Spinal cord (tissue), 10 donors: Measurements from ENCODE around the gene LRRC4C. TPM values are rescaled to one million over a fixed set of nuclear protein-coding genes. Genes with fewer than 3 reads are reported as not detected.
A peak's percentile ranks its signal among the peaks of the same experiment; 100 is the strongest.

Experiments used
- DNase-seq, 6 donors: peaks; one replicate each; pipeline versions ENCODE4 v3.0.0 to v3.0.0-alpha.2; 2013 to 2015; ENCODE audit warnings: low spot score in 6 of 6, low read depth in 4 of 6
- H3K27ac ChIP-seq: one replicate; pipeline ENCODE4 v1.5.1; 2013; ENCODE audit warnings: low read depth, low read length, control low read depth
- H3K27me3 ChIP-seq: one replicate; pipeline ENCODE4 v1.6.1; 2013; ENCODE audit warnings: low read length; ENCODE audit not compliant: control insufficient read depth, insufficient read depth
- H3K36me3 ChIP-seq: one replicate; pipeline ENCODE4 v1.6.1; 2013; ENCODE audit warnings: low read length; ENCODE audit not compliant: control insufficient read depth, insufficient read depth
- H3K4me1 ChIP-seq: one replicate; pipeline ENCODE4 v1.6.1; 2013; ENCODE audit warnings: low read length; ENCODE audit not compliant: control insufficient read depth, insufficient read depth
- H3K4me3 ChIP-seq: one replicate; pipeline ENCODE4 v1.5.1; 2013; ENCODE audit warnings: low read depth, low read length, control low read depth
- H3K9me3 ChIP-seq: one replicate; pipeline ENCODE4 v1.6.1; 2013; ENCODE audit warnings: low read length; ENCODE audit not compliant: control insufficient read depth, insufficient read depth
- WGBS: methylation state at CpG from one replicate; pipeline ENCODE4 v1.1.5; 2013; ENCODE audit warnings: missing lambda C conversion rate; ENCODE audit not compliant: insufficient coverage; 5-methylcytosine and 5-hydroxymethylcytosine counted together
- polyA plus RNA-seq, 2 donors: library from polyadenylated mRNA; unstranded; fragments of 120-200 nt; gene quantifications; one replicate each; pipeline ENCODE4 v1.2.1, GENCODE V29; 2013; ENCODE audit not compliant: insufficient read length in 2 of 2
- total RNA-seq, 2 donors: library from RNA; depleted of rRNA in 1 of 2; stranded (reverse); fragments of 120-200 nt in 1 of 2; fragments of >200 nt in 1 of 2; gene quantifications; one replicate each; pipeline versions ENCODE4 v1.2.3 to v1.2.4, GENCODE V29; 2013 to 2014
- donor health status: healthy.

Gene LRRC4C
- total and polyA plus RNA-seq, 4 donors = 25.6 to 54.9 (median 39.0) TPM

- H3K9me3 ChIP-seq = no peaks in the 10 kb centered on the region
- no peak for DNase-seq
- H3K36me3 ChIP-seq = no peaks in the 10 kb centered on the region
- H3K4me3 ChIP-seq = no peak overlapping the region
- WGBS = 40% methylated on average over 4 of the region's 5 CpGs
- H3K27me3 ChIP-seq = no peaks in the 10 kb centered on the region
- no peak overlapping the region for H3K27ac ChIP-seq
- H3K4me1 ChIP-seq = no peaks in the 10 kb centered on the region
These were observed 672.2 kb downstream of the LRRC4C start for GRCh38 chr11:40787224-40787623.

DNA sequence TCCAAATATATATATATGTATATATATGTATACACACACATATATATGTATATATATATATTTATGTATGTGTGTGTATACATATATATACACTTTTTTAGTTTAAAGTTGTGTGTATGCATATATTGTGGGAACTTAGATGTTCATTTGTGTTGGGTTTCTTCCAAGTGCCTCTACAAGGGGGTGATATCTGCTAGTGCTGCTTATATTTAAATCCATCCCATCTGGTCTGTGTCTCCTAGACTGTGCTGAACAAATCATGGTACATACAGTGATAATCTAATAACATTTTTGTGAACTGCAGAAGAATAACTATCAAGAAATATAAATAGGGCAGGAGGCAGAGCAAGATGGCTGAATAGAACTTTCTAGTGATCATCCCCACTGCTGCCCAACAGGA, 696.4 kb downstream of the LRRC4C start:
- Histone ChIP-seq H3K36me3 (no peaks in the 10 kb centered on the region), H3K27me3 (no peaks in the 10 kb centered on the region), H3K4me3 (no peak overlapping the region), H3K9me3 (no peaks in the 10 kb centered on the region), H3K27ac (no peak overlapping the region), H3K4me1 (no peaks in the 10 kb centered on the region)
- peak in 1 of 6 donors; percentile 4 for DNase-seq

DNA sequence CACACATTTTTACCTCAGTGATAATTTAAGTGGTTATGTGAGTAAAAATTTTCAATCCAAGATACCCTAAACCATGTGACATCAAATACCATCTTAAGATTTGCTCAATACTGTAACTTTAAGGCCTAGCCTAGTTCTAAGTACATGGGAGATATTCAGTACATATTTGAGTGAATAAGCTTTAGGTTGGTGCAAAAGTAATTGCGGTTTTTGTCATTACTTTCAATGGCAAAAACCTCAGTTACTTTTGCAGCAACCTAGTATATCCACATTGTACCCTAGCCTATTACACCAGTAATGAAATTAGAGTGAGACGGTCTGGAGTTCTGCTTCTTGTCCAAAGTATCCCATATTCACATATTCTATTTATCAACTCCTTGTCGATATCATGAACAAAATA, 700.1 kb downstream of the LRRC4C start:
- Histone ChIP-seq H3K4me3 (no peak overlapping the region), H3K4me1 (no peaks in the 10 kb centered on the region), H3K27ac (no peak overlapping the region), H3K9me3 (no peaks in the 10 kb centered on the region), H3K36me3 (no peaks in the 10 kb centered on the region), H3K27me3 (no peaks in the 10 kb centered on the region)
- no peak for DNase-seq
- no CpG with 5 or more reads among the region's 3 CpGs for WGBS

- Histone ChIP-seq H3K27me3 (no peaks in the 10 kb centered on the region), H3K36me3 (no peaks in the 10 kb centered on the region), H3K9me3 (no peaks in the 10 kb centered on the region), H3K4me3 (no peak overlapping the region), H3K4me1 (no peaks in the 10 kb centered on the region), H3K27ac (no peak overlapping the region)
- WGBS = no CpG with 5 or more reads among the region's 2 CpGs
- DNase-seq = no peak
These were observed 705.2 kb downstream of the LRRC4C start for GRCh38 chr11:40754297-40754696.

GRCh38 chr11:40746282-40746681, 713.2 kb downstream of the LRRC4C start:
- Histone ChIP-seq H3K4me1 (no peaks in the 10 kb centered on the region), H3K9me3 (no peaks in the 10 kb centered on the region), H3K27ac (no peak overlapping the region), H3K4me3 (no peak overlapping the region), H3K27me3 (no peaks in the 10 kb centered on the region), H3K36me3 (no peaks in the 10 kb centered on the region)
- no peak for DNase-seq
- WGBS = 71% methylated on average over 4 of the region's 4 CpGs

DNA sequence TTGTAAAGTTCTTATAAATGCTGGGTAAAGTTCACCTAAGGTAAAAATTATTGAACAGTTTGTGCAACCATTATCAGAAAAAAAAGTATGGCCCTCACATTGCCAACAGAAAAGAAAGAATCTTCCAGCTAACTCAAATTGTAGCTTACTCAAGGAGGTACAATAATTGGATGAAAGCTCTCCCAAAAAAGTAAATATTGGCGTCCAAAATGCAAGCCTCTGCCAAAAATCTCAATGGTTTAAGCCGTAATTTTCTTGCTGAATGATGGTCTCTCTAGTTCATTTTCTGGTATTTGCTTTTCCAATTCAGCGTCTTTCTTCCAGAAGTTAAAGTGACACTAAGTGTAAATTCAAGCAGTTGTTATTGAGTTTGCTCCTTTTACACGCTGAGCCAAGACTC, 727.3 kb downstream of the LRRC4C start:
- H3K4me3 ChIP-seq = no peak overlapping the region
- WGBS = 67% methylated on average over 1 of the region's 4 CpGs
- no peaks in the 10 kb centered on the region for H3K36me3 ChIP-seq
- no peaks in the 10 kb centered on the region for H3K4me1 ChIP-seq
- DNase-seq = peak in 4 of 6 donors; percentile 2 to 82 (median 27)
- no peaks in the 10 kb centered on the region for H3K27me3 ChIP-seq
- H3K27ac ChIP-seq = no peak overlapping the region
- H3K9me3 ChIP-seq = peaks cover 6% of the 10 kb centered on the region

- Histone ChIP-seq H3K27ac (no peak overlapping the region), H3K27me3 (no peaks in the 10 kb centered on the region), H3K9me3 (peaks cover 2% of the 10 kb centered on the region), H3K4me3 (no peak overlapping the region), H3K4me1 (no peaks in the 10 kb centered on the region), H3K36me3 (no peaks in the 10 kb centered on the region)
- peak in 2 of 6 donors; percentile 15 to 58 for DNase-seq
- 25% methylated on average over 4 of the region's 10 CpGs for WGBS
These were observed 737.2 kb downstream of the LRRC4C start for GRCh38 chr11:40722179-40722795.

- H3K27ac ChIP-seq = no peak overlapping the region
- H3K27me3 ChIP-seq = no peaks in the 10 kb centered on the region
- no peaks in the 10 kb centered on the region for H3K9me3 ChIP-seq
- no peaks in the 10 kb centered on the region for H3K36me3 ChIP-seq
- WGBS = 40% methylated on average over 1 of the region's 3 CpGs
- no peak overlapping the region for H3K4me3 ChIP-seq
- no peaks in the 10 kb centered on the region for H3K4me1 ChIP-seq
- DNase-seq = peak in 1 of 6 donors; percentile 4
These were observed 742.9 kb downstream of the LRRC4C start for GRCh38 chr11:40716344-40717130.

DNA sequence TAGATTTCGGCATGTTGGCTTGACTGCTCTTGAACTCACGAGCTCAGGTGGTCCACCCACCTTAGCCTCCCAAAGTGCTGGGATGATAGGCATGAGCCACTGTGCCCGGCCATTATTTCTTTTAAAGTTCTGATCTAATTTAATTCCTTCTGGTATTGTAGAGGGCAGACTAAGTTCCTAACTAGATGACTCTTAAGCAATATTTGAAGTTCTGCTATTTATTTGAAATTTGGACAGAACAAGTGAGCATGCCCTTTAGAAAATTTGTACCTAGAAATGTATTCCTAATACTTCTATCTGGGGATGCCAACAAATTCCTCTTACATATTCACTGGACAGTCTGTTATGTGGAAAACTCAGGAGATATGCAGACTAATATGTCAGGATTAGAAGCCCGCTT, 746.4 kb downstream of the LRRC4C start:
- no peak overlapping the region for H3K27ac ChIP-seq
- no peaks in the 10 kb centered on the region for H3K9me3 ChIP-seq
- H3K4me3 ChIP-seq = no peak overlapping the region
- H3K36me3 ChIP-seq = no peaks in the 10 kb centered on the region
- no peaks in the 10 kb centered on the region for H3K4me1 ChIP-seq
- DNase-seq = no peak
- WGBS = no CpG with 5 or more reads among the region's 4 CpGs
- H3K27me3 ChIP-seq = no peaks in the 10 kb centered on the region

- no peaks in the 10 kb centered on the region for H3K36me3 ChIP-seq
- no peak overlapping the region for H3K4me3 ChIP-seq
- H3K27me3 ChIP-seq = no peaks in the 10 kb centered on the region
- no peaks in the 10 kb centered on the region for H3K4me1 ChIP-seq
- peak in 1 of 6 donors; percentile 77 for DNase-seq
- WGBS = no CpG with 5 or more reads among the region's 2 CpGs
- no peaks in the 10 kb centered on the region for H3K9me3 ChIP-seq
- no peak overlapping the region for H3K27ac ChIP-seq
These were observed 758.4 kb downstream of the LRRC4C start for GRCh38 chr11:40701027-40701426.
